ENCODE data around the gene FAM43B.
"Not testable (repeated sequence)": the region's sequence is repeated elsewhere in the genome, so short reads cannot be mapped to it uniquely, and the experiment has no call there.

FAM43B gene, protein sequence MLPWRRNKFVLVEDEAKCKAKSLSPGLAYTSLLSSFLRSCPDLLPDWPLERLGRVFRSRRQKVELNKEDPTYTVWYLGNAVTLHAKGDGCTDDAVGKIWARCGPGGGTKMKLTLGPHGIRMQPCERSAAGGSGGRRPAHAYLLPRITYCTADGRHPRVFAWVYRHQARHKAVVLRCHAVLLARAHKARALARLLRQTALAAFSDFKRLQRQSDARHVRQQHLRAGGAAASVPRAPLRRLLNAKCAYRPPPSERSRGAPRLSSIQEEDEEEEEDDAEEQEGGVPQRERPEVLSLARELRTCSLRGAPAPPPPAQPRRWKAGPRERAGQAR

DNA sequence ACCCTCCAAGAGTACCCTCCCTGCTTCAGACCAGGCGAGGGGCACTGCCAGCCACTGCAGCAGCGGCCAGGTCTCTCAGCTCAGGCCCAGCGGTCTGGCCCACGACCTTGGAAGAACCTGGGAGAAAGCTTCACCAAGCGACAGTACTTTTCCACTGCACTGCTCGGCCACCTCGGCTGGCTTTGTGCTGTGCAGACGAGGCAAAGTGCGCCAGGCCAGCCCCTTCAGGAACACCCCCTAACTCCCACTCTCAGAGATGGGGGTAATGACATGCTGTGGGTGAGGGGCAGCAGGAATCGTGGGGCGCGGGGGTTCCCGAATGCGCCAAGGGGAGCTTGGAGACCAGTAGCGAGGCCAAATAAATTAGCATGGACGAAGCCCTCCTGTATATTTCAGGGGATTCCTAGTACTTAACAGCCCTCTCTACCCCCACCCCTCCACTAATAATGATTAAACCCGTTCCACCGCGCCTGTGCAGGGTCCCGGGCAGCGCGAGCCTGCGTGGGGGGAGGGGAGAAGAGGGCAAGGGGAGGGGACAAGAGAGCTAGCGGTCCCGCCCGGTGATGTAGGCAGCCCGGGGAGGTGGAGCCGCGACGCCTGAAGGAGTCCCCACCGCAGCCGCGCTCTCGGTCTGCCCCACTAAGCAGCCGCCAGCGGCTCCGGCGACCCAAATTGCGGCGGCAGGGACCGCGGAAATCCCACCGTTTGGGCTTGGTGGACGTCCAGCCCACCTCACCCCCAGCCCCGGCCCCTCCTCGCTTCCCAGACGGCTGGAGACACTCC lies at the start of gene FAM43B:
TSS of gene FAM43B (plus strand) at position 629 of the 783 bp plus-strand sequence. CDS start 401 bp downstream, outside the sequence.
- no peak within 1 kb of the TSS for H3K4me3 ChIP-seq (ENCODE audit: low read depth, low read length)
- DNase-seq (ENCODE audit: low read depth) = peak; percentile 8
- TF ChIP-seq, protein P1, sequence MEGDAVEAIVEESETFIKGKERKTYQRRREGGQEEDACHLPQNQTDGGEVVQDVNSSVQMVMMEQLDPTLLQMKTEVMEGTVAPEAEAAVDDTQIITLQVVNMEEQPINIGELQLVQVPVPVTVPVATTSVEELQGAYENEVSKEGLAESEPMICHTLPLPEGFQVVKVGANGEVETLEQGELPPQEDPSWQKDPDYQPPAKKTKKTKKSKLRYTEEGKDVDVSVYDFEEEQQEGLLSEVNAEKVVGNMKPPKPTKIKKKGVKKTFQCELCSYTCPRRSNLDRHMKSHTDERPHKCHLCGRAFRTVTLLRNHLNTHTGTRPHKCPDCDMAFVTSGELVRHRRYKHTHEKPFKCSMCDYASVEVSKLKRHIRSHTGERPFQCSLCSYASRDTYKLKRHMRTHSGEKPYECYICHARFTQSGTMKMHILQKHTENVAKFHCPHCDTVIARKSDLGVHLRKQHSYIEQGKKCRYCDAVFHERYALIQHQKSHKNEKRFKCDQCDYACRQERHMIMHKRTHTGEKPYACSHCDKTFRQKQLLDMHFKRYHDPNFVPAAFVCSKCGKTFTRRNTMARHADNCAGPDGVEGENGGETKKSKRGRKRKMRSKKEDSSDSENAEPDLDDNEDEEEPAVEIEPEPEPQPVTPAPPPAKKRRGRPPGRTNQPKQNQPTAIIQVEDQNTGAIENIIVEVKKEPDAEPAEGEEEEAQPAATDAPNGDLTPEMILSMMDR (IDR thresholded peaks at IDR 0.05; ENCODE audit: insufficient read depth, low read depth, low read length, missing control alignments) = no peak

DNA sequence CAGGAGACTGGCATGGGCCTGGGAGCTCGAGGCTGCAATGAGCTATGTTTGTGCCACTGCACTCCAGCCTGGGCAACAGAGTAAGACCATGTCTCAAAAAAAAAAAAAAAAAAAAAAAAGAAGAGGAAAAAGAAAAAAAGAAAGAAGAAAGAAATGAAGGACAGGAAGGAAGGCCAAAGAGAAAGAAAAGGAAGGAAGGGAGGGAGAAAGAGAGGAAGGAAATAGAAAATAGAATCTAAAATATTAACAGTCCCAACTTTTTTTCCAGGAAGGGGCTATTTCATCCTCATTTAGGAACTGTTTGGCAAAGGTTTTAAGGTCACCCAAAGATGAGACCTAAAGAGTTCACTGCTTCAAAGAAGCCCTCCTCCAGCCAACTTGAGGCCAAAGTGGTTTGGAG lies 46.9 kb upstream of the FAM43B start:
- no peak for DNase-seq (ENCODE audit: low read depth)
- TF ChIP-seq, protein P1 (IDR thresholded peaks at IDR 0.05; ENCODE audit: insufficient read depth, low read depth, low read length, missing control alignments) = no peak
- no peak overlapping the region for H3K4me3 ChIP-seq (ENCODE audit: low read depth, low read length)

DNA sequence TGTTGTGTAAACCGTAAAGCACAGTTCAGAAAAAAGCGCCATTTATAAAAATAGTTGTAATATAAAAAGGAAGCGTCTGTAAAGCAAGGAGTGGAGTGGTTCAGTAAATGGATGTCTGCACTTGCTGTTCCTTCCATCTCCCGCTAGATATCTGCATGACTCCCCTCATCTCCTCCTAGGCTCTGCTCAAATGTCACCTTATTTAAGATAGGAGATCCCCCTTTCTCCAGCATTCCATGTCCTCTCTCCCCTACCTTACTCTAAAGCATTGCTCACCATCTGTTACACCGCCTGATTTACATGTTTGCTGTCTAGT lies 45.2 kb upstream of the FAM43B start:
- TF ChIP-seq, protein P1 (IDR thresholded peaks at IDR 0.05; ENCODE audit: insufficient read depth, low read depth, low read length, missing control alignments) = no peak
- peak overlapping the region; percentile 84 for H3K4me3 ChIP-seq (ENCODE audit: low read depth, low read length)
- DNase-seq (ENCODE audit: low read depth) = no peak

DNA sequence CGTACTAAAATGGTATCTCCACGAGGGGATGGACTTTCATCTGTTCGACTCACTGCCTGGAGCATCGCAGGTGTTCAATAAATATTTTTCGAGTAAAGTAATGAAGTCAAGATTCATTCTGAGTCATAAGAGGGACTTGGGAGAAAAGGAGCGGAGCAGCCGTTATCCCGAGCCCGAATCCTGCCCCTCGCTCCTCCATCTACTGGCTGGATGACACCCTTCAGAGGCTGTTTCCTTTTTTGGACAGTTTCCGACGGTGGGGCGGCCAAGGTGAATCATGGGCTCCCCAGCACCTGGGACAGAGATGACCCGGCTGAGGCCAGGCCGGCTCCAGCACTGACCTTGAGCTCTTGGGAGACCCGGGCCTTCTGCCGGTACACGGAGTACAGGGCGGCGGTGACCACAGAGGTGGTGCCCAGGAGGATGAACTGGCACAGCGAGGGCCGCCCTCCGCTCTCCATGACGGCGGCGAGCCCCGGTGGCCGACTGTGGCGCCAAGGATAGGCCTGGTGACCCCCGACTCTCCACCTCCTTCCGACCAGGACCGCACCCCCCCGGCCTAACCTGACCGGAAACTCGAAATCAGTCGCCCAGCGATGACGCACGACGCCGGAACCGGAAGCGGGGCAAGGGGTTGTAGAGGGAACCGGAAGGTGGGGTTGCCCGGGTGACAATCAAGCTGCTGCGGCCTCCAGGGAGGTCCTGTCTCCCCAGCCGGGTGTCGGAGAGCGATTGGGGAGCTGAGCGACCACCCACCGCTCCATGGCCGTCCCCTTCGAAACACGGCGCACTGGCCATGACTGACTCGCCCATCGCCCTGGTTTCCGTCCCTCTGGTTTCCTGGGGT lies 44.6 kb upstream of the FAM43B start, which contains the start of gene MUL1:
TSS of gene MUL1 (minus strand) at position 588 of the 847 bp plus-strand sequence. CDS start at position 461, 127 bp downstream.
- H3K4me3 ChIP-seq (ENCODE audit: low read depth, low read length) = peak within 1 kb of the TSS; percentile 84
- TF ChIP-seq, protein P1 (IDR thresholded peaks at IDR 0.05; ENCODE audit: insufficient read depth, low read depth, low read length, missing control alignments) = no peak
- peak; percentile 93 for DNase-seq (ENCODE audit: low read depth)

DNA sequence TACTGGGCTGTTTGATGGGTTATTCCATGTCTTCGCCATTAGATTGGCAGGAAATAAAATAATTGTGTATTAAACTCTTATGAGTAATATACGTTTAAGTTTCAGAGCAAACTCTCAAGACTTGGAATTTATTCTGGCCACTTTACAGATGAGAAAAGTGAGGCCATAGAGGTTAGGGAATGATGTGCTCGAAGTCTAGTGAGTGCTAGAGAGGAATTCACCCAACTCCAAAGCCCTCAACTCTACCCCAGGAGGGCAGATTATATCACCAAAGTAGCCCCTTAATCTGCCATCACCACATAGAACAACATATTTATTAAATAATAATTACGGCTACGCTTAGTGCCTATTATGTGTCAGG lies 44.0 kb upstream of the FAM43B start:
- H3K4me3 ChIP-seq (ENCODE audit: low read depth, low read length) = peak overlapping the region; percentile 84
- TF ChIP-seq, protein P1 (IDR thresholded peaks at IDR 0.05; ENCODE audit: insufficient read depth, low read depth, low read length, missing control alignments) = no peak
- DNase-seq (ENCODE audit: low read depth) = no peak

DNA sequence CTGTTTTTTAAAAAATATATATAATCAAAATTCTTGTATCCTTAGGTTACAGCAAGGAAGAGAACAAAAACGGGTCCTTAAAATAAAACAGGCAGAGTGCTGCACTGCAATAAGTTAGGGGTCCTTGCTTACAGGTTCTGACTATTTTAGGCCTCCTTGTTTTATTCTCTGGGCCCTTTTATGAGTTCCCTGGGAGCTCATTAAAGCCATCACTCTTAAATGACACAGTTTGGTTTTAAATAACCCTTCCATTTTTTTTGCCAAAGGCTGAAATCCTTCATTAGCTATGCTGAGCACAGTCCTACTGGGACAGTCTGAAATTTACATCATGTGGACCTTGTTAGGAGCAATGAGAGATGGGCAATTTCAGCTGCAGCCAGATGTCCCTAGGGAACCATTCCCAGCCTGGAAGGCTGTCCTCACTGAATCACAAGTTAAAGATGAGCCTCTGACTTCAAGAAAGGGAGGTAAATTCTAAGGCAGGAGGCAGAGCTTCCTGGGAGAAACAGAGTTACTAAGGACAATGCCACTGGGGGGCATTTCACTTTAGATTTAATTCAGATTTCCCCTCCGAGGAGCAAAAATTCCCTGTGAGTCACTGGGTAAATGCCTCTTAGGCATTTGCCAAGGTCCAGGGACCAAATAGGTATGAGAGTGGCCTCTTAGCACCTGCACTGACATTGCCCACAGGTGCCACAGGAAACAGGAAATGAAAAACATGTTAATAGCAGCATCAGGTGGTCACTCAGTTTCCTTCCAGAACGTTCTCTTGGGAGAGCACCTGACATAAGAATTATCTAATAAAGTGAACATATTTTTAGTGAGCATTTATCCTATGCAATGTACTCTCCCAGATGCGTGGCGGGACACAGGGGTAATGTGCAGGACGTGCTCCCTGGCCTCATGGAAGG lies 40.6 kb upstream of the FAM43B start:
- H3K4me3 ChIP-seq (ENCODE audit: low read depth, low read length) = no peak overlapping the region

DNA sequence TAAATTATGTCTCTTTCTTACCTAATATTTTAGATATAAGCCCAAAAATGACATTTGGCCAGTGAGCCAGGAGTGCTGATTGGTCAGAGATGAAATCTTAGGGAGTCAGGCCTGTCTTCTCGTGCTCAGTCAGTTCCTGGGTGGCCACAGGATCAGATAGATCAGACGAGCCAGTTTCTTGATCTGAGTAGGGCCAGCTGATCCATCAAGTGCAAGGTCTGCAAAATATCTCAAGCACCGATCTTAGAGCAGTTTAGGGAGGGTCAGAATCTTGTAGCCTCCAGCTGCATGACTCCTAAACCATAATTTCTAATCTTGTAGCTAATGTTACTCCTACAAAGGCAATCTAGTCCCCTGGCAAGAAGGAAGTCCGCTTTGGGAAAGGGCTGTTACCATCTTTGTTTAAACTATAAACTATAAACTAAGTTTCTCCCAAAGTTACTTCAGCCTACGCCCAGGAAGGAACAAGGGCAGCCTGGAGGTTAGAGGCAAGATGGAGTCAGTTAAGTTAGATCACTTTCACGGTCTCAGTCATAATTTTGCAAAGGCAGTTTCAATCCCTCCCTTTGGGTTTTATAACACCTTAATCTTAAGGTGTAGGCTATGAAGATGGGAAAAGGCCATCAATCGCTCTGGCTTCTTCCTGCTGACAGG lies 32.6 kb upstream of the FAM43B start:
- H3K4me3 ChIP-seq (ENCODE audit: low read depth, low read length); DNase-seq (ENCODE audit: low read depth): not testable (repeated sequence)

More for the DNA sequence above, 40.6 kb upstream of the FAM43B start:
- TF ChIP-seq, protein P1 (IDR thresholded peaks at IDR 0.05; ENCODE audit: insufficient read depth, low read depth, low read length, missing control alignments) = no peak
- peak; percentile 8 for DNase-seq (ENCODE audit: low read depth)
